Mucosa of descending colon (tissue), 3 donors: Measurements from ENCODE around the gene PHAF1. TPM values are rescaled to one million over a fixed set of nuclear protein-coding genes. Genes with fewer than 3 reads are reported as not detected.

Experiments used
- ATAC-seq: fragments of 200-7000 bp; cut with Tn5 transposase; one replicate; pipeline ENCODE4 v1.9.1; 2020; ENCODE audit warnings: mild to moderate bottlenecking, moderate library complexity
- DNase-seq, 3 donors: peaks; one replicate each; pipeline ENCODE4 v3.0.0-alpha.2; 2020
- H3K36me3 ChIP-seq: fragments of 200-600 bp; one replicate; pipeline ENCODE4 v1.8.0; 2021; ENCODE audit warnings: low read depth, mild to moderate bottlenecking
- H3K4me1 ChIP-seq: fragments of 200-600 bp; one replicate; pipeline ENCODE4 v1.8.0; 2021; ENCODE audit warnings: low read depth, mild to moderate bottlenecking
- H3K4me3 ChIP-seq: fragments of 200-600 bp; one replicate; pipeline ENCODE4 v1.8.0; 2021; ENCODE audit warnings: mild to moderate bottlenecking
- H3K9me3 ChIP-seq: fragments of 200-600 bp; one replicate; pipeline ENCODE4 v1.8.0; 2021; ENCODE audit warnings: mild to moderate bottlenecking
- intact Hi-C, 2 donors: fragments of 100-400 bp; cut with DNase I in 1 of 2; cut with micrococcal nuclease in 1 of 2; formaldehyde crosslinking; loops; one replicate each; pipeline versions ENCODE4 v1.11.0 to v1.11.1; 2022; cut with DNase I, micrococcal nuclease
- total RNA-seq, 3 donors: library from RNA; stranded (reverse); fragmentation: NEBNext Ultra II Directional in 2 of 3; extraction: Animal tissue kit (Norgen Biotek cat#: 25700) in 2 of 3; gene quantifications; one replicate each; pipeline versions ENCODE4 v1.2.1 to v1.2.4, GENCODE V29; 2021 to 2023
- TF ChIP-seq, protein P1 (sequence below): fragments of 200-600 bp; IDR thresholded peaks from one replicate; pipeline ENCODE4 v1.8.0; 2022; ENCODE audit warnings: antibody characterized with exemption, mild to moderate bottlenecking
- donor health status: DM: no; HTN: no; CAD: no; lungs with moderate emphysema.
- donor health status: DM: no; HTN: no; CAD: no.
- donor health status: DM: no; HTN: yes; CAD: no.

PHAF1 gene
- total RNA-seq, 3 donors from 2014 or later, result 13.3 to 15.7 (median 13.6) TPM

DNA sequence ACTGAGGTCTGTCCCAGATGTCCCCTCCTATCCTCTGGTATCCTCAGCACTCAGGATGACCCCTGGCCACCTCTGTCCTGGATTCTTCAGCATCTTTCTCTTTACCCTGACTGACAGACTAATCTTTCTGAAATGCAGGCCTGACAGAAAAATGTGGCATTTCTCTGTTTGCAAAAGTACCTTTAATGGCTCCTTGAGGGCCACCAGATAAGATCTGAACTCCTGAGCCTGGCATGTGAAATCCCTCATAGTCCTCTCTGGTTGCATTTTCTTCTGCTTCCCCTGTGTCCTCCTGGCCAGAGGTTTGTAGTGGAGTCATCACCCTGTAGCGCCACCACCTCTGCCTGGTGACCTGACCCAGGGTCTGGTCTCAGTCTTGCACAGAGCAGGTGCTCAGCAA is 87.1 kb downstream of the PHAF1 start:
- peaks cover 39% of the 10 kb centered on the region for H3K4me1 ChIP-seq
- ATAC-seq (no peak), DNase-seq (no peak)
- no peaks in the 10 kb centered on the region for H3K9me3 ChIP-seq
- intact Hi-C loops, result no loop called here
- no peak overlapping the region for H3K4me3 ChIP-seq
- TF ChIP-seq, protein P1, sequence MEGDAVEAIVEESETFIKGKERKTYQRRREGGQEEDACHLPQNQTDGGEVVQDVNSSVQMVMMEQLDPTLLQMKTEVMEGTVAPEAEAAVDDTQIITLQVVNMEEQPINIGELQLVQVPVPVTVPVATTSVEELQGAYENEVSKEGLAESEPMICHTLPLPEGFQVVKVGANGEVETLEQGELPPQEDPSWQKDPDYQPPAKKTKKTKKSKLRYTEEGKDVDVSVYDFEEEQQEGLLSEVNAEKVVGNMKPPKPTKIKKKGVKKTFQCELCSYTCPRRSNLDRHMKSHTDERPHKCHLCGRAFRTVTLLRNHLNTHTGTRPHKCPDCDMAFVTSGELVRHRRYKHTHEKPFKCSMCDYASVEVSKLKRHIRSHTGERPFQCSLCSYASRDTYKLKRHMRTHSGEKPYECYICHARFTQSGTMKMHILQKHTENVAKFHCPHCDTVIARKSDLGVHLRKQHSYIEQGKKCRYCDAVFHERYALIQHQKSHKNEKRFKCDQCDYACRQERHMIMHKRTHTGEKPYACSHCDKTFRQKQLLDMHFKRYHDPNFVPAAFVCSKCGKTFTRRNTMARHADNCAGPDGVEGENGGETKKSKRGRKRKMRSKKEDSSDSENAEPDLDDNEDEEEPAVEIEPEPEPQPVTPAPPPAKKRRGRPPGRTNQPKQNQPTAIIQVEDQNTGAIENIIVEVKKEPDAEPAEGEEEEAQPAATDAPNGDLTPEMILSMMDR, result no peak
- peaks cover 14% of the 10 kb centered on the region for H3K36me3 ChIP-seq

DNA sequence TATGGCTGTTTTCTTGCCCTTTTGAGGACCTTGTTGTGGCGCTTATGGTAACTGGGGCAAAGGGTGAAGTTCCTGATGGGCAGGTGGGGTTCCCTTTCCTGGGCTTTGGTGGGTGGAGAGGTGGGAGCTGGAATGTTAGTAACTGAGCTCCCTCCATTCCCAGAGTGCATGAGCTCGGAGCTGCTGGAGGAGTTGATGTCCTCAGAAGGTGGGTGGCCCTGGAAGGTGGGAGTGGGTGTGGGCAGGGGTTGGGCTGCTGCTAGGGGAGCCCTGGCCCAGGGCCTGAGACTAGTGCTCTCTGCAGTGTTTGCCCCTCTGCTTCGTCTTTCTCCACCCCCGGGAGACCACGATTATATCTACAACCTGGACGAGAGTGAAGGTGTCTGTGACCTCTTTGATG is 88.0 kb downstream of the PHAF1 start:
- peaks cover 15% of the 10 kb centered on the region for H3K36me3 ChIP-seq
- intact Hi-C loops, result no loop called here
- TF ChIP-seq, protein P1, result no peak

More for the DNA sequence above, 88.0 kb downstream of the PHAF1 start:
- Histone ChIP-seq H3K9me3 (no peaks in the 10 kb centered on the region), H3K4me3 (no peak overlapping the region), H3K4me1 (peaks cover 36% of the 10 kb centered on the region)
- ATAC-seq (no peak), DNase-seq (no peak)

Other genes with a start within 250 kb of the PHAF1 start
- gene PDP2, start 229.4 kb upstream of the PHAF1 start, total RNA-seq, result 10 to 100 TPM; 15.5 to 23.5 (median 23.2) TPM
- under 1 TPM; 0.13 to 0.78 (median 0.72) TPM for gene CDH16, start 191.1 kb upstream of the PHAF1 start, total RNA-seq
- gene RRAD, start 184.4 kb upstream of the PHAF1 start, total RNA-seq, result 10 to 100 TPM in 1 of 3 donors, 1 to 10 TPM in 2; 1.3 to 11.6 (median 1.3) TPM
- 10 to 100 TPM; 72.5 to 78.1 (median 76.5) TPM for gene CIAO2B, start 175.5 kb upstream of the PHAF1 start, total RNA-seq
- 100 to 1,000 TPM; 180 to 566 (median 456) TPM for gene CES2, start 174.4 kb upstream of the PHAF1 start, total RNA-seq
- gene CES3, start 148.7 kb upstream of the PHAF1 start, total RNA-seq, result 100 to 1,000 TPM in 2 of 3 donors, 10 to 100 TPM in 1; 86.5 to 264 (median 199) TPM
- 10 to 100 TPM in 1 of 3 donors, 1 to 10 TPM in 2; 6.3 to 10.1 (median 8.3) TPM for gene CES4A, start 121.4 kb upstream of the PHAF1 start, total RNA-seq
- 10 to 100 TPM; 26.3 to 35.5 (median 26.8) TPM for gene CBFB, start 80.8 kb upstream of the PHAF1 start, total RNA-seq
- 1 to 10 TPM; 1.5 to 8.4 (median 4.0) TPM for gene B3GNT9, start 41.1 kb downstream of the PHAF1 start, total RNA-seq
- 10 to 100 TPM; 21.0 to 27.4 (median 26.6) TPM for gene TRADD, start 50.0 kb downstream of the PHAF1 start, total RNA-seq
- gene FBXL8, start 50.0 kb downstream of the PHAF1 start, total RNA-seq, result 10 to 100 TPM; 23.3 to 33.8 (median 24.5) TPM
- gene HSF4, start 54.8 kb downstream of the PHAF1 start, total RNA-seq, result 100 to 1,000 TPM in 1 of 3 donors, 10 to 100 TPM in 2; 26.0 to 113 (median 64.4) TPM
- gene NOL3, start 60.6 kb downstream of the PHAF1 start, total RNA-seq, result 10 to 100 TPM; 23.5 to 35.9 (median 32.0) TPM
- gene MATCAP1, start 74.0 kb downstream of the PHAF1 start, total RNA-seq, result 10 to 100 TPM; 24.8 to 35.1 (median 29.2) TPM
- 1 to 10 TPM; 2.6 to 6.8 (median 2.7) TPM for gene EXOC3L1, start 80.2 kb downstream of the PHAF1 start, total RNA-seq
- gene E2F4, start 82.2 kb downstream of the PHAF1 start, total RNA-seq, result 10 to 100 TPM; 70.5 to 77.4 (median 72.9) TPM
- 10 to 100 TPM; 25.4 to 68.0 (median 42.1) TPM for gene ELMO3, start 89.2 kb downstream of the PHAF1 start, total RNA-seq
- 10 to 100 TPM; 30.8 to 39.6 (median 36.1) TPM for gene TMEM208, start 117.2 kb downstream of the PHAF1 start, total RNA-seq
- 10 to 100 TPM; 30.7 to 36.5 (median 34.1) TPM for gene FHOD1, start 137.5 kb downstream of the PHAF1 start, total RNA-seq
- 1 to 10 TPM; 1.7 to 2.6 (median 1.9) TPM for gene SLC9A5, start 139.0 kb downstream of the PHAF1 start, total RNA-seq
- gene PLEKHG4, start 169.6 kb downstream of the PHAF1 start, total RNA-seq, result 10 to 100 TPM in 2 of 3 donors, 1 to 10 TPM in 1; 8.0 to 15.4 (median 10.5) TPM
- gene KCTD19, start 216.8 kb downstream of the PHAF1 start, total RNA-seq, result under 1 TPM in 1 of 3 donors, not detected in 2; 0.05 TPM
- 1 to 10 TPM in 1 of 3 donors, under 1 TPM in 1, not detected in 1; 0.90 to 1.5 TPM for gene LRRC36, start 216.9 kb downstream of the PHAF1 start, total RNA-seq